Central memory CD4-positive, alpha-beta T cell (primary cell): ENCODE measurements around the gene FOXK2.
A peak's percentile ranks its signal among the peaks of the same experiment; 100 is the strongest.

Experiments
- DNase-seq: peaks from one replicate; pipeline ENCODE4 v3.0.0; 2022

Gene FOXK2

DNA sequence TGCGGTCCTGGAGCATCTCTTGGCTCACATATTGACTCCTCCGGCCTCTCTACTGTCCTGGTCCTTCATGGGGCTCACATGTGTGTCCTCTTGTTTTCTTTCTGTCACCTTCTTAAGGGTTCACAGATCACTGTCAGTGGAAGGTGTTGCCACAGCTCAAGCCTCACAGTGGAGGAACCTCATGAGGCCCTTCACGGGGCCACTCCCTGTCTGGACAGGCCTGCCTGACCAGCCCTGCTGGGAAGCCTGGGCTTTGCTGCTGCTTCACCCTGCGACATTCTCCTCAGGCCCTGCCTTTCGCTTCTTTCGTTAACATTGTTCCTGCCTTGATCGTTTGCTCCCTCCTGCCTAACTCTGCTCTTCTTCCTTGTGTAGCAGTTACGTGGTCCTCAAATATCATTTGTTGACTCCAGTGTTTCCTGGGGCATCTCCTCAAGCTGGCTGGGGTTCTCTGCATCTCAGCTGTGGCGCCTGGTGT, 72.8 kb downstream of the FOXK2 start:
- DNase-seq = no peak

DNA sequence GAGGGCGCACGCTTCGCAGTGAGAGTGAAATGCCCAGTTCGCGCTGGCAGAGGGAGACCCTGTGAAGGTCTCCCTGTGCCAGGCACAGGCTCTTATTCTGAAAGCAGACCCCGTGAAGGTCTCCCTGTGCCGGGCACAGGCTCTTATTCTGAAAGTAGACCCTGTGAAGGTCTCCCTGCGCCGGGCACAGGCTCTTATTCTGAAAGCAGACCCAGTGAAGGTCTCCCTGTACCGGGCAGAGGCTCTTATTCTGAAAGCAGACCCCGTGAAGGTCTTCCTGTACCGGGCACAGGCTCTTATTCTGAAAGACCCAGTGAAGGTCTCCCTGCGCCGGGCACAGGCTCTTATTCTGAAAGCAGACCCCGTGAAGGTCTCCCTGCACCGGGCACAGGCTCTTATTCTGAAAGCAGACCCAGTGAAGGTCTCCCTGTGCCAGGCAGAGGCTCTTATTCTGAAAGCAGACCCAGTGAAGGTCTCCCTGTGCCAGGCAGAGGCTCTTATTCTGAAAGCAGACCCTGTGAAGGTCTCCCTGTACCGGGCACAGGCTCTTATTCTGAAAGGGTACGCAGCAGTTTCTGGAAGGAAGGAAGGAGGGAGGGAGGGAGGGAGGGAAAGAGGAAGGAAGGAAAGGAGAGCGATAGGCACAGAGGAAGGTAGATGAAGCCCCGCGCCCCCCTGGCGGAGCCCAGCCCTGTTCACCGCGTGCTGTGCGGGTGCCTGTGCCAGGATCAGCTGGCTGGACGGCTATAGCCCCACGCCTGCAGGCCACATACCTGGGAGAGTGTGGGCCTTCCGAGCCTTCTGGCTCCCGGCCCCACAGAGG, 73.4 kb downstream of the FOXK2 start:
- DNase-seq = peak; percentile 73

GRCh38 chr17:82593590-82594087, 74.1 kb downstream of the FOXK2 start:
- DNase-seq = no peak

- DNase-seq = no peak
Observed at GRCh38 chr17:82594571-82594970, 75.0 kb downstream of the FOXK2 start.

GRCh38 chr17:82595893-82596292, 76.4 kb downstream of the FOXK2 start:
- DNase-seq = no peak

DNA sequence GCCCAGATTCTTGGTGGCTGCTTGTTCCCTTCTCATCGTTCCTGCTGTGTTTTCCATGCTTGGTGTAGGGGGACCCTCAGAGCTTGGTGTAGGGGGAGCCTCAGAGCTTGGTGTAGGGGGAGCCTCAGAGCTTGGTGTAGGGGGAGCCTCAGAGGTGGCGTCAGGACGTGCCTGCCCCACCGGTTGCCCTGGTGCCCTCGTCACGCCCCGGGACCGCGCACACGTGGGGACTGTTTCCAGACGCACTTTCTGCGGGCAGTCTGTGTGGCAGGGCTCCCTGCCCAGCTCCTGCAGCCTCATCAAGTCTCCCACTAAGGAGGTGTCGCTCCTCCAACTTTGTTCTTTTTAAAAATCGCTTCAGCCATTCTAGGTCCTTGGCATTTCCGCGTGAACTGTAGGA, 76.8 kb downstream of the FOXK2 start:
- DNase-seq = no peak

DNA sequence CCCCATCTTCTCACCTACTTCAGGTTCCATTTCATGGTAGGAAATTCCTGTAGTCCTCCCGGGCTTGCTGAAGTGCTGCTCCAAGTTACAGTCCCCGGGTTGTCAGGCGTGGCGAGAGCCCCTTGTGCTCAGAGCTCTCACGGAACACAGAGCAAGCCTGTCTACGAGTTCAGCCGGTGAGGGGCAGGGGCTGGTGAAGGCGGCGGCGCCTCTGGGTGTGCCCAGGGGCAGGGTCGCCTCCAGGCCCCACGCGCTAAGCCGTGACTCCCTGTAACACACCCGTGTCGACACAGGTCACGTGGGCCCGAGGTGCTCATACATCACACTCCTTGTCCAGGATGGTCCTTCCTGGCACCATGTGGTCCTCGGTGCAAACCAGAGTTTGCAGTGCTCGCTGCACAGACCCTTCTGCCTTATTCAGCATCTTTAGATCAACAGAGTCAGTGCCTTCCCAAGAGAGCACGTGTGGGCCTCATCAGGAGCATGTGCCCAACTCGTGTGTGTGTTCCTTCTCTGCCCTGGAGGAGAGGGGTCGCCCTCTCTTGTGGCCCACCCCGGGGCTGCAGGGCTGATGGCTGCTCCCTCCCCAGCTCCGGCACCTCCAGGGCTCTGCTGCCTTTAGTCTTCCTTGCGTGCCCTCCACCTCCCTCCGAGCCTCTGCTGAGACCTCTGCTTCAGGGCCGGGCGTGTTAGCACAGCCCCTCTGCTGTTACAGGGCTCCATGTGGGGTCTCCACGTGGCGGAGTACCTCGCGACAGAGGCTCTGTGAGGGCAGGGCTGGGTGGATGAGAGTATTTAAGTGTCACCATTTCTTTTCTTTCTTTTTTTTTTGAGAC, 77.5 kb downstream of the FOXK2 start:
- DNase-seq = no peak

DNA sequence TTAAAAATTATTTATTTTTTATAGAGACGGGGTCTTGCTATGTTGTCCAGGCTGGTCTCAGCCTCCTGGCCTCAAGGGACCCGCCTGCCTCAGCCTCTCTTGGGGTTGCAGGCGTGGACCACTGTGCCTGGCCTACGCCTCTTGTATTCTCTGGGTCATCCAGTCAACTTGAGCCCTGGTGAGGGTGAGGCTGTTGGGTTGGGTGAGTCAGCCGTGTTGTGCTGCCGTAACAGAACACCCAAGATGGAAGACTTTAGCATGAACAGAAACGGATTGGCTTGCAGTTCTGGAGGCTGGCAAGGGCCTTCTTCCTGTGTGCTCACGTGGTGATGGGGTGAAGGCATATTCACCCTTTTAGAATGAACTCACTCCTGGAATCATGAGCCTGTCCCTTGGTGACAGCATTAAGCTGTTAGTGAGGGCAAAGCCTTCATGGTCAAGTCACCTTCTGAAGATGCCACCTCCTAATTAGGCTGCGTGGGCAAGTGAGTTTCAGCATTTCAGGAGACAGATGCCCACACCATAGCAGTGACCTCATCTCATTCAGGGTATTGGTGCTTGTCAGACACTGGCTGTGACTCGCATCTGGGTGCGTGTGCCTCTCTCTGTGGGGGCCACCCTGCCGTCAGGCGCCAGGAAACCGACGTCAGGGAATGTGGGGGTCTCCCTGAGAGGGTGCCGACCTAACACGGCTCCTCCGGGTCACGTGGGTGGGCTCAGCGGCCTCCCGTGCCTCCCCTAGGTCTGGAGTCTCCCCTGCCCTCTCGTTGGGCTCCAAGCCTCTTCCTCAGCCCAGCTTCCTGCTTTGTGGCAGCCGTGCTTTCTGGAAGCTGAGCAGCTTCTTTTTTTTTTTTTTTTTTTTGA, 79.0 kb downstream of the FOXK2 start:
- no peak for DNase-seq

DNA sequence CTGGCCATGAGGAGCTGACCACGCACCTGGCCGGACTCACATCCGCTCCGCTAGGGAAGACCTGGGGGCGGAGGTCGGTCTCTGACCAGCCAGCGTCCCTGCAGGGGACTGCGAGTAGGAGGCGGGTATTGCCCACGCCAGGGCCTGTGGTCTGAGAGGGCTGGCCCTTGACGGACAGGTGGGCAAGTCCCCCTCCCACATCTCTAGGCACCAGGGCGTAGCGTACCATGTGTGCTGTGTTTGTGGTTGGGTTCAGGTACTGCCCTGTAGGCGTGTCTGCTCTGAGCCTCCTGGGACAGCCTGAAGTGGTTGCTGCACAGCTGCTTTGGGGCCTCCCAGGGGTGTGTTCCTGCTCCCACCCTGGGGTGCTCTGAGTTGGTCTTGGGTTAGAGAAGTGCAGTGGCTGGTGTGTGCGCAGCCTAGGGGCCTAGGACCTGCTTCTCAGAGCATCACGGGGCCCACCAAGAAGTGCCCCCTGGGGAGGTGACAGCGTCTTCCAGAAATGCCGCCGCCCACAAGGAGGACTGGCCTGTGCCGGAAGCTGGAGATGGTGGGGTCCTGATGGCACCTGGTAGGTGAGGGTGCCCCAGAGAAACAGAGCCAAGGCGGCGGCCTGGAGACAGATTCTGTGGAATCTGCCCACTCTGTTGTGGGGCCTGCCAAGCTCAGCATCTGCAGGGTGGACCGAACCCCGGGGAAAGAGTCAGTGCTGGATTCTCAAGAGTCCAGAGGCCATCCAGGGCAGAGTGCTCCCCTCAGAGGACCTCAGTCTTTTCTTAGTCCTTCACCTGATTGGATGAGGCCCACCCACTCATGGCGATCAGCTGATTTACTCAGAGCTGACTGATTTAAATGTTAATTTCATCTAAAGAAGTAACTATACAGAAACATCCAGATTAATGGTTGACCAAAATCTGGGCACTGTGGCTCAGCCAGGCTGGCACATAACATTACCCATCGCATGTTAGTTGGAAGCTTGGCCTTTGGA, 80.4 kb downstream of the FOXK2 start:
- DNase-seq = no peak

DNA sequence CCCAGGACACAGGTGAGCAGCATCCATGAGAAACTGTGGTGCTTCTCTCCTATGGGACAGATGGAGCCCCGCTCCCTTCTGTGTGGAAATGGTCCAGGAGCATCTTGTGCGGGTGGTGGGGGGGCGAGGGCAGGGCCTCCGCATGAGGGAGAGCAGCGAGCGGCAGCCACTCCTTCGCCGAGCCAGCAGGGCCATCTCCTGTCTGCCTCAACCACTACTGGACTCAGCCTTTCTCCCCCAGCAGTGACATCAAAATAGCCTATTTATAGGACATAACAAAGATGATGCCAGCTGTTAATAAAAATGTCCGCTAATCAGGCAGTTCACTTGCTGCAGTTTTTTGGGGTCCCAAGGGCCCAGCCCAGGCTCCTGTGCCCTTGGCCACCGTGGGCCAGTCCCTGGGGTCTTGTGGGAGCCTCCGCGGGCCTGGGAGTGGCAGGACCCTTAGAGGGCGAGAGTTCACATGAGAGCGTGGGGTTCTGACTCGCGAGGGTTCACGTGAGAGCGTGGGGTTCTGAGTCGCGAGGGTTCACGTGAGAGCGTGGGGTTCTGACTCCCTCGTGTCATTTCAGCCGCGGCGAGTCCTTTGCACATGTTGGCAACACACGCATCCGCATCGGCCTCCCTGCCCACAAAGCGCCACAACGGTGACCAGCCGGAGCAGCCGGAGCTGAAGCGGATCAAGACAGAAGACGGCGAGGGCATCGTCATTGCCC, 81.4 kb downstream of the FOXK2 start:
- no peak for DNase-seq

GRCh38 chr17:82601447-82602000, 82.0 kb downstream of the FOXK2 start:
- DNase-seq = no peak

- no peak for DNase-seq
Observed at GRCh38 chr17:82602487-82602886, 83.0 kb downstream of the FOXK2 start.

GRCh38 chr17:82602986-82603710, 83.6 kb downstream of the FOXK2 start:
- DNase-seq = no peak

DNA sequence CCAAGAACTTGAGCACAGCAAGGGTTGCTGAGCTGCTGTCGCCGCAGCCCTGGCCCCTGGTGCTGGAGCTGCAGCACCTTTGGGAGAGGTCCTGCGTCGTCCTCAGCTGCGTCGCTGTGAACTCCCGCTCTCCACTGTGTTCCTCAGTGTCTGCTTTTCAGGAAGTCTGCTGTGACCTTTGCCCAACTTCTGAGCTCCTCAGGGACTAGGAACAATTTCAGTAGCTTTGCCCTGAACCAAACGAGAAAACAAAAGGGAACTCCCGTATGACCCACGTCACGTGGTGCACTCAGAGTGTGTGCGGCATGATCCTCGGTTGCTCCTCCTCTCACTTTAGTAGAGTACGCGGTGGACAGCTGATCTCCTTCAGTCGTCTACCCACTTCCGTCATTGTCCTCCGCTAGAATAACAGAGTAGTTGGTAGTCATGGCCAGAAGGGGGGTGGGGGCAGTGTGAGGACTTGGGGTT, 84.5 kb downstream of the FOXK2 start:
- peak; percentile 29 for DNase-seq

- DNase-seq = no peak
Observed at GRCh38 chr17:82604532-82604931, 85.0 kb downstream of the FOXK2 start.

DNA sequence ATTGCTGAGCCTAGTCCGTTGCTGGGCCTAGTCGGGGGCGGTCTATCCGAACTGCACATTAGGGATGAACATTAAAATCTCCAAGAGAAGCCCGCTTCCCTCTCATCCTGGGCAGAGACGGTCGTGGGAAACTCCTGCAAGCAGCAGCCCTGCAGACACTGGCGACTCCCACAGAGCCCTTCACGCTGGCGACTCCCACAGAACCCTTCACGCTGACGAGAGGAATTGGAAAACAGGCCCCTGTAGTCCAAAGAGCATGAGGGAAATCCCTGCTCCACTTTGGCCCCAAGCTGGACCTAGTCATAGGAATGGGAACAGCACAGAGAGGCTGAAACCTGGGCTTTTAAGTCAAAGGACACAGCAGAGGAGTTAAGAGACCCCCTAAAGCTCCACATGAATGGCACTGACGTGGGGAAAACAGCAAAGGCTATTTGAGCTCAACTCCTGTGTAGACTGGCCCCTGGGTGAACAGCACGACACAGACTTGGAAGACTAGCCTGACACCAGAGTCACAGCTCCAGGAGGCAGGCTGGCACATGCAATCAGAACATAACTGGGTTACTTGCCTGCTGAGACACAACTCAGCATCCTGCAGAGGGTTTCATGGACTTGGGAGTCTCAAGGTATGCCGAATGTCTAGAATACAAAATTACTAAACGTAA, 86.5 kb downstream of the FOXK2 start:
- no peak for DNase-seq

- no peak for DNase-seq
Observed at GRCh38 chr17:82608816-82609215, 89.3 kb downstream of the FOXK2 start.

- no peak for DNase-seq
Observed at GRCh38 chr17:82609655-82610054, 90.1 kb downstream of the FOXK2 start.
